ENCODE data around the gene PTPN5.
A peak's percentile ranks its signal among the peaks of the same experiment; 100 is the strongest.
"Not testable (repeated sequence)": the region's sequence is repeated elsewhere in the genome, so short reads cannot be mapped to it uniquely, and the experiment has no call there.

The PTPN5 gene

GRCh38 chr11:18709414-18709813 is 82.2 kb downstream of the PTPN5 start:
- DNase-seq (ENCODE audit: low read depth): no peak

GRCh38 chr11:18707811-18708340 is 83.7 kb downstream of the PTPN5 start:
- no peak for DNase-seq (ENCODE audit: low read depth)

GRCh38 chr11:18706330-18707243 is 85.0 kb downstream of the PTPN5 start:
- no peak for DNase-seq (ENCODE audit: low read depth)

- no peak for DNase-seq (ENCODE audit: low read depth)
Observed at GRCh38 chr11:18705651-18706281, 85.8 kb downstream of the PTPN5 start.

- DNase-seq (ENCODE audit: low read depth): no peak
Observed at GRCh38 chr11:18704698-18705097, 86.9 kb downstream of the PTPN5 start.

GRCh38 chr11:18704045-18704645 is 87.5 kb downstream of the PTPN5 start:
- DNase-seq (ENCODE audit: low read depth): no peak

- no peak for DNase-seq (ENCODE audit: low read depth)
Observed at GRCh38 chr11:18703001-18703763, 88.4 kb downstream of the PTPN5 start.

- DNase-seq (ENCODE audit: low read depth): no peak
Observed at GRCh38 chr11:18701614-18702216, 89.9 kb downstream of the PTPN5 start.

GRCh38 chr11:18700872-18701271 is 90.7 kb downstream of the PTPN5 start:
- no peak for DNase-seq (ENCODE audit: low read depth)

- no peak for DNase-seq (ENCODE audit: low read depth)
Observed at GRCh38 chr11:18700375-18700774, 91.2 kb downstream of the PTPN5 start.

GRCh38 chr11:18699848-18700261 is 91.7 kb downstream of the PTPN5 start:
- DNase-seq (ENCODE audit: low read depth): no peak

GRCh38 chr11:18699269-18699596 is 92.4 kb downstream of the PTPN5 start:
- no peak for DNase-seq (ENCODE audit: low read depth)

GRCh38 chr11:18698341-18699268 is 93.0 kb downstream of the PTPN5 start, which contains the start of gene TMEM86A:
TSS of gene TMEM86A (plus strand) at chr11:18698779. CDS start at chr11:18698887, 108 bp downstream.
- peak; percentile 65 for DNase-seq (ENCODE audit: low read depth)

GRCh38 chr11:18697576-18697975 is 94.0 kb downstream of the PTPN5 start:
- no peak for DNase-seq (ENCODE audit: low read depth)

- DNase-seq (ENCODE audit: low read depth): no peak
Observed at GRCh38 chr11:18696638-18697225, 94.9 kb downstream of the PTPN5 start.

- no peak for DNase-seq (ENCODE audit: low read depth)
Observed at GRCh38 chr11:18692941-18693760, 98.4 kb downstream of the PTPN5 start.

- DNase-seq (ENCODE audit: low read depth): not testable (repeated sequence)
Observed at GRCh38 chr11:18691467-18692140, 100.0 kb downstream of the PTPN5 start.

GRCh38 chr11:18684267-18684666 is 107.3 kb downstream of the PTPN5 start:
- DNase-seq (ENCODE audit: low read depth): no peak

GRCh38 chr11:18682466-18682865 is 109.1 kb downstream of the PTPN5 start:
- no peak for DNase-seq (ENCODE audit: low read depth)

Data from CMK (cell line).